ENCODE results near the gene DSTN. TPM values are rescaled to one million over a fixed set of nuclear protein-coding genes. Genes with fewer than 3 reads are reported as not detected.
A peak's percentile ranks its signal among the peaks of the same experiment; 100 is the strongest.

The DSTN gene
- total and polyA plus RNA-seq, 2 donors (not counting 1 experiment from before 2014, with no cell fraction given): 6.6 to 13.4 TPM

GRCh38 chr20:17570347-17571152, 675 bp downstream of the DSTN start:
- H3K4me3 ChIP-seq (ENCODE audit: control extremely low read depth in 1 of 5, extremely low read depth in 1 of 5, insufficient read depth in 1 of 5, low read depth in 2 of 5, low read length in 4 of 5): peak overlapping the region; percentile 77 to 97 (median 83)
- H3K4me3 Mint-ChIP-seq: peak overlapping the region; percentile 94
- H3K36me3 ChIP-seq (replicated peaks in 1 of 2; ENCODE audit: control extremely low read depth in 1 of 2, control insufficient read depth in 1 of 2, extremely low read depth in 1 of 2, insufficient read depth in 2 of 2, low read length in 1 of 2): no peaks in the 10 kb centered on the region
- H3K4me2 ChIP-seq (replicated peaks; ENCODE audit: low read depth, low read length, poor library complexity, severe bottlenecking): peak overlapping the region; percentile 98
- WGBS (ENCODE audit: insufficient coverage): under 1% methylated on average over 41 of the region's 43 CpGs
- H3K27ac ChIP-seq (ENCODE audit: low read length in 2 of 2): peak overlapping the region in 1 of 2 donors; percentile 72
- peaks cover 11 to 14% of the 10 kb centered on the region in 2 donors for H3K4me1 ChIP-seq (ENCODE audit: control insufficient read depth in 2 of 2, insufficient read depth in 2 of 2, low read length in 2 of 2)
- H4K20me1 ChIP-seq (ENCODE audit: control insufficient read depth, insufficient read depth, low read length, poor library complexity, severe bottlenecking): no peaks in the 10 kb centered on the region
- H3K9me3 ChIP-seq (ENCODE audit: control extremely low read depth in 1 of 3, control insufficient read depth in 2 of 3, insufficient read depth in 1 of 3, low read length in 2 of 3): peaks cover 0 to 5% (median 0%) of the 10 kb centered on the region in 3 donors
- peak overlapping the region; percentile 88 for H2AFZ ChIP-seq (ENCODE audit: insufficient read depth, low read depth, low read length, poor library complexity, severe bottlenecking)
- H3K27me3 Mint-ChIP-seq: peaks cover 8% of the 10 kb centered on the region
- intact Hi-C loops (cut with micrococcal nuclease): loop anchor here (1.0 to 2.0 kb wide), 7 partner anchors 34 to 936 kb away; partner anchors contain the start of genes KAT14, PET117, RBBP9 and SEC23B
- peak overlapping the region; percentile 67 for H3K27ac Mint-ChIP-seq
- TF ChIP-seq CTCF (IDR thresholded peaks at IDR 0.05): no peak
- no peak for TF ChIP-seq EZH2 (IDR thresholded peaks at IDR 0.05; ENCODE audit: borderline replicate concordance, insufficient read depth, low read depth, low read length, poor library complexity, severe bottlenecking)
- H3K9me3 Mint-ChIP-seq (ENCODE audit: insufficient read depth): peaks cover 4% of the 10 kb centered on the region
- H3K4me1 Mint-ChIP-seq: peaks cover 20% of the 10 kb centered on the region
- H3K9ac ChIP-seq (ENCODE audit: low read length): peak overlapping the region; percentile 88
- peaks cover 34% of the 10 kb centered on the region for H3K79me2 ChIP-seq (ENCODE audit: control insufficient read depth, insufficient read depth, low read length)
- ChIA-PET CTCF (interaction anchor here (1.0 to 2.0 kb wide), 9 partner anchors 11 to 397 kb away, joined by 3 to 15 read pairs (median 3); partner anchors contain the start of gene RRBP1), POLR2A (interaction anchor here (0.7 to 1.3 kb wide), 3 partner anchors 112 to 398 kb away, joined by 3 to 5 read pairs (median 4); partner anchors contain the start of gene SNX5)
- peaks cover 0 to 12% (median 2%) of the 10 kb centered on the region in 4 experiments for H3K27me3 ChIP-seq (replicated peaks in 1 of 4; ENCODE audit: control extremely low read depth in 1 of 4, control insufficient read depth in 3 of 4, insufficient read depth in 4 of 4, low read length in 3 of 4)
- DNase-seq (no peak), ATAC-seq (ENCODE audit: low read depth) (peak; percentile 28)

All from B cell (primary cell).